ENCODE data around the gene PSKH1. TPM values are rescaled to one million over a fixed set of nuclear protein-coding genes. Genes with fewer than 3 reads are reported as not detected.

PSKH1 gene
- total and polyA plus RNA-seq, 10 of the 15 experiments (the other 5 are each of a cell fraction or from before 2014, with no cell fraction given), result 0.63 to 20.4 (median 7.8) TPM

DNA sequence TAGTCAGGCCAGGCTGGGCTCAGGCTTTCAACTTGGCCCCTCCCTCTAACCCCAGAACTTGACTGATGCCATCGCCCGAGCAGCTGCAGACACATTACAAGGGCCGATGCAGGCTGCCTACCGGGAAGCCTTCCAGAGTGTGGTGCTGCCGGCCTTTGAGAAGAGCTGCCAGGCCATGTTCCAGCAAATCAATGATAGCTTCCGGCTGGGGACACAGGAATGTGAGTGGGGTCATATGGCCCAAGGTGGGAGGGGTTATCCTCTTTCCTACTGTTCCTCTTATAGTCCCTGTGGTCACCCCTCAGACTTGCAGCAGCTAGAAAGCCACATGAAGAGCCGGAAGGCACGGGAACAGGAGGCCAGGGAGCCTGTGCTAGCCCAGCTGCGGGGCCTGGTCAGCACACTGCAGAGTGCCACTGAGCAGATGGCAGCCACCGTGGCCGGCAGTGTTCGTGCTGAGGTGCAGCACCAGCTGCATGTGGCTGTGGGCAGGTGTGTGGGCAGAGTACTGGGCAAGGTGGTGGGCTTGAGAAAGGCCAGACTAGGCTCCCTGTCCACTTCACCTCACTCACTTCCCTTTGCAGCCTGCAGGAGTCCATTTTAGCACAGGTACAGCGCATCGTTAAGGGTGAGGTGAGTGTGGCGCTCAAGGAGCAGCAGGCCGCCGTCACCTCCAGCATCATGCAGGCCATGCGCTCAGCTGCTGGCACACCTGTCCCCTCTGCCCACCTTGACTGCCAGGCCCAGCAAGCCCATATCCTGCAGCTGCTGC lies 10.5 kb upstream of the PSKH1 start (continued):
- TF ChIP-seq, protein P1, sequence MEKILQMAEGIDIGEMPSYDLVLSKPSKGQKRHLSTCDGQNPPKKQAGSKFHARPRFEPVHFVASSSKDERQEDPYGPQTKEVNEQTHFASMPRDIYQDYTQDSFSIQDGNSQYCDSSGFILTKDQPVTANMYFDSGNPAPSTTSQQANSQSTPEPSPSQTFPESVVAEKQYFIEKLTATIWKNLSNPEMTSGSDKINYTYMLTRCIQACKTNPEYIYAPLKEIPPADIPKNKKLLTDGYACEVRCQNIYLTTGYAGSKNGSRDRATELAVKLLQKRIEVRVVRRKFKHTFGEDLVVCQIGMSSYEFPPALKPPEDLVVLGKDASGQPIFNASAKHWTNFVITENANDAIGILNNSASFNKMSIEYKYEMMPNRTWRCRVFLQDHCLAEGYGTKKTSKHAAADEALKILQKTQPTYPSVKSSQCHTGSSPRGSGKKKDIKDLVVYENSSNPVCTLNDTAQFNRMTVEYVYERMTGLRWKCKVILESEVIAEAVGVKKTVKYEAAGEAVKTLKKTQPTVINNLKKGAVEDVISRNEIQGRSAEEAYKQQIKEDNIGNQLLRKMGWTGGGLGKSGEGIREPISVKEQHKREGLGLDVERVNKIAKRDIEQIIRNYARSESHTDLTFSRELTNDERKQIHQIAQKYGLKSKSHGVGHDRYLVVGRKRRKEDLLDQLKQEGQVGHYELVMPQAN (conservative IDR thresholded peaks at IDR 0.05), result no peak

DNA sequence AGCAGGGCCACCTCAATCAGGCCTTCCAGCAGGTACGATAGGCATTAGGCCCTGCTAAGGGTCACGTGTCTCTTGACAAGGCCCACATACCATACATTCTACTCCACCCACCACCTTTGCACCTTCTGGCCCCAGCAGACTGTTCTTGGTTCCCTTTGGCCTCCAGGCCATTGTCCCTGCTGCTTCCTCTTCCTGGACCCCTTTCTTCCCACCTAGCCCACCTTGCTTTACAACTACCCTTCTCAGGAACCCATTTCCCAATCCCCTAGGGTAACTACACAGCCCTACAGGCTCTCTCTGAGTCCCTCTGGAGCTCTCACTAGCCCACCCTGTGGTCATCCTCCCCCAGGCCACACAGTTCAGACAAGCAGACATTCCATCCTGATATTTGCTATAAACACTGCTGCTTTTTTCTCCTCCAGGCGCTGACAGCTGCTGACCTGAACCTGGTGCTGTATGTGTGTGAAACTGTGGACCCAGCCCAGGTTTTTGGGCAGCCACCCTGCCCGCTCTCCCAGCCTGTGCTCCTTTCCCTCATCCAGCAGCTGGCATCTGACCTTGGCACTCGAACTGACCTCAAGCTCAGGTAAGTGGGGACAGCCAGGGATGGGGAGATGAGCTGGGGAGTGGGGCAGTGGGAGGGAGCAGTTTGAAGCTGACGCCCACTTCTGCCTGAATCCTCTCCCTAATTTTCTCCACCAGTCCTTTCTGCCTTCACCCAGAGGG lies 9.7 kb upstream of the PSKH1 start:
- Histone ChIP-seq H3K36me3 (ENCODE audit: control insufficient read depth in 2 of 2, insufficient read depth in 2 of 2, low read length in 1 of 2) (peaks cover 12 to 50% of the 10 kb centered on the region in 2 experiments; a peak in 3 of 4 replicates), H3K4me3 (no peak overlapping the region), H3K79me2 (ENCODE audit: control insufficient read depth, insufficient read depth, low read length) (no peaks in the 10 kb centered on the region), H3K9me3 (replicated peaks; ENCODE audit: control insufficient read depth, insufficient read depth, low read length) (no peaks in the 10 kb centered on the region), H3K27me3 (replicated peaks in 1 of 2; ENCODE audit: control insufficient read depth in 2 of 2, insufficient read depth in 2 of 2, low read length in 1 of 2) (no peaks in the 10 kb centered on the region), H4K20me1 (ENCODE audit: control insufficient read depth, insufficient read depth) (no peaks in the 10 kb centered on the region), H3K9ac (ENCODE audit: control insufficient read depth, insufficient read depth, low read length) (no peak overlapping the region), H3K27ac (ENCODE audit: control insufficient read depth, insufficient read depth) (no peak overlapping the region), H3K4me2 (ENCODE audit: control insufficient read depth, insufficient read depth) (no peak overlapping the region), H3K4me1 (ENCODE audit: control insufficient read depth, insufficient read depth, low read length) (no peaks in the 10 kb centered on the region), H2AFZ (ENCODE audit: control insufficient read depth, low read depth, low read length) (no peak overlapping the region)
- TF ChIP-seq CBX5 (IDR thresholded peaks at IDR 0.05; ENCODE audit: low read depth) (no peak), CHD4 (IDR thresholded peaks at IDR 0.05) (no peak), YBX1 (IDR thresholded peaks at IDR 0.05) (no peak), SMARCA5 (IDR thresholded peaks at IDR 0.05) (no peak), POLR2AphosphoS2 (IDR thresholded peaks at IDR 0.05; ENCODE audit: low read depth, low read length) (no peak), HSF1 (IDR thresholded peaks at IDR 0.05; ENCODE audit: low read depth, low read length) (no peak)
- TF ChIP-seq, protein P2, sequence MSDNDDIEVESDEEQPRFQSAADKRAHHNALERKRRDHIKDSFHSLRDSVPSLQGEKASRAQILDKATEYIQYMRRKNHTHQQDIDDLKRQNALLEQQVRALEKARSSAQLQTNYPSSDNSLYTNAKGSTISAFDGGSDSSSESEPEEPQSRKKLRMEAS (IDR thresholded peaks at IDR 0.05; ENCODE audit: low read depth, low read length), result no peak
- ATAC-seq (peak; percentile 17), DNase-seq (ENCODE audit: low read depth, low spot score) (no peak), FAIRE-seq (peak; percentile 64)
- BruUV-seq (replicated peaks), result no TSS peak
- ChIA-PET SMC1A (ENCODE audit: uncharacterized antibody, unreplicated experiment) (interaction anchor here (0.7 to 2.2 kb wide), 9 partner anchors 10 to 362 kb away, joined by 3 to 14 read pairs (median 3); partner anchors contain the start of gene PSKH1), RAD21 (ENCODE audit: unreplicated experiment) (interaction anchor here (0.6 to 3.2 kb wide), 6 partner anchors 14 to 1427 kb away, joined by 3 to 14 read pairs (median 4); partner anchors contain the start of genes CENPT, NUTF2 and PSMB10), CTCF (interaction anchor here (0.7 to 5.6 kb wide), 33 partner anchors 9 to 211 kb away, joined by 3 to 39 read pairs (median 4); partner anchors contain the start of genes EDC4, NUTF2, PSKH1 and PSMB10), POLR2A (interaction anchor here (0.5 to 1.0 kb wide), 4 partner anchors 9 to 312 kb away, joined by 3 to 9 read pairs (median 3); partner anchors contain the start of gene CARMIL2)
- intact Hi-C loops (cut with micrococcal nuclease; ENCODE audit: unreplicated experiment), result loop anchor here (2.0 to 5.0 kb wide), 2 partner anchors 157 to 344 kb away; no protein-coding TSS in a partner anchor
- WGBS (ENCODE audit: insufficient coverage, insufficient replicate concordance, low lambda C conversion rate, missing lambda C conversion rate), result 36% methylated on average over 6 of the region's 6 CpGs
- in situ Hi-C loops (cut with MboI), result no loop called here
